GM12878 (cell line): ENCODE data around the gene VASP. TPM values are rescaled to one million over a fixed set of nuclear protein-coding genes. Genes with fewer than 3 reads are reported as not detected.

Experiments used
- ATAC-seq: fragments of 200-7000 bp; cut with Tn5 transposase; 3 replicates; pipeline ENCODE4 v1.9.1; 2020; ENCODE audit warnings: mild to moderate bottlenecking, moderate library complexity
- BruUV-seq: library from RNA; stranded (reverse); fragments of 400-500 nt; replicated peaks from 2 replicates; lab custom pipeline; 2021; lab: Mats Ljungman, UMichigan
- CTCF ChIA-PET: fragments of 300-600 bp; sonication (Branson Sonifier 250); formaldehyde crosslinking; extraction: SDS; loops from one replicate; lab custom pipeline; 2021; ENCODE audit warnings: inconsistent platforms; lab: Yijun Ruan, JAX
- POLR2A ChIA-PET: fragments of 350-600 bp; formaldehyde crosslinking; extraction: SDS; loops from one replicate; lab custom pipeline; 2021; ENCODE audit warnings: inconsistent platforms; lab: Charles Lee
- RAD21 ChIA-PET: fragments of 300-600 bp; sonication (Branson Sonifier 250); formaldehyde crosslinking; loops from one replicate; lab custom pipeline; 2023; ENCODE audit warnings: antibody characterized with exemption; ENCODE audit not compliant: unreplicated experiment; lab: Charles Lee
- SMC1A ChIA-PET: fragments of 300-600 bp; sonication (Branson Sonifier 250); formaldehyde crosslinking; loops from one replicate; lab custom pipeline; 2023; ENCODE audit not compliant: unreplicated experiment, uncharacterized antibody; lab: Charles Lee
- DNase-seq: peaks from one replicate; pipeline ENCODE4 v3.0.0-alpha.2; 2011; ENCODE audit warnings: low read depth, low spot score
- FAIRE-seq: peaks from 3 replicates; lab custom pipeline; 2011; peaks lifted over from hg19 to GRCh38; lab: Jason Lieb, UNC
- H2AFZ ChIP-seq: 2 replicates; pipeline ENCODE4 v1.6.0; 2011; ENCODE audit warnings: low read depth, low read length, control low read depth; ENCODE audit not compliant: control insufficient read depth
- H3K27ac ChIP-seq: 2 replicates; pipeline ENCODE4 v1.5.1; 2011; ENCODE audit warnings: control low read depth; ENCODE audit not compliant: control insufficient read depth, insufficient read depth
- H3K27me3 ChIP-seq, 2 experiments: replicated peaks in 1 of 2; 2 replicates each; pipeline versions ENCODE4 v1.6.0 to v1.6.1; 2011; ENCODE audit warnings: low read length in 1 of 2; ENCODE audit not compliant: control insufficient read depth in 2 of 2, insufficient read depth in 2 of 2
- H3K36me3 ChIP-seq, 2 experiments: 2 replicates each; pipeline ENCODE4 v1.5.1; 2011; ENCODE audit warnings: low read length in 1 of 2; ENCODE audit not compliant: control insufficient read depth in 2 of 2, insufficient read depth in 2 of 2
- H3K4me1 ChIP-seq: 2 replicates; pipeline ENCODE4 v1.6.1; 2011; ENCODE audit warnings: mild to moderate bottlenecking, low read length, moderate library complexity, mixed read lengths; ENCODE audit not compliant: control insufficient read depth, insufficient read depth
- H3K4me2 ChIP-seq: 2 replicates; pipeline ENCODE4 v1.6.0; 2011; ENCODE audit warnings: control low read depth; ENCODE audit not compliant: control insufficient read depth, insufficient read depth
- H3K4me3 ChIP-seq: fragments of 200-600 bp; sonication (generic); 2 replicates; pipeline ENCODE4 v1.5.1; 2016
- H3K79me2 ChIP-seq: 2 replicates; pipeline ENCODE4 v1.6.0; 2011; ENCODE audit warnings: low read length; ENCODE audit not compliant: control insufficient read depth, insufficient read depth
- H3K9ac ChIP-seq: 2 replicates; pipeline ENCODE4 v1.8.0; 2011; ENCODE audit warnings: low read length, control low read depth, mixed read lengths; ENCODE audit not compliant: control insufficient read depth, insufficient read depth
- H3K9me3 ChIP-seq: replicated peaks from 3 replicates; pipeline ENCODE4 v1.5.1; 2011; ENCODE audit warnings: mild to moderate bottlenecking, low read length; ENCODE audit not compliant: control insufficient read depth, insufficient read depth
- H4K20me1 ChIP-seq: 2 replicates; pipeline ENCODE4 v1.6.0; 2011; ENCODE audit not compliant: control insufficient read depth, insufficient read depth
- ATF2 ChIP-seq: IDR thresholded peaks from 2 replicates; pipeline ENCODE4 v1.6.1; 2012; ENCODE audit warnings: low read length, inconsistent platforms
- CBFB ChIP-seq: IDR thresholded peaks from 2 replicates; pipeline ENCODE4 v1.6.1; 2016; ENCODE audit warnings: antibody characterized with exemption, low read depth
- CREM ChIP-seq: IDR thresholded peaks from 2 replicates; pipeline ENCODE4 v1.6.1; 2014; ENCODE audit warnings: antibody characterized with exemption, low read depth
- KDM1A ChIP-seq: fragments of 200-600 bp; sonication (generic); IDR thresholded peaks from 2 replicates; pipeline ENCODE4 v1.6.1; 2016; ENCODE audit warnings: borderline replicate concordance
- MTA2 ChIP-seq: fragments of 450-650 bp; IDR thresholded peaks from 2 replicates; pipeline ENCODE4 v1.6.1; 2016; ENCODE audit warnings: low read depth, mild to moderate bottlenecking, moderate library complexity
- NKRF ChIP-seq: fragments of 450-650 bp; conservative IDR thresholded peaks from 2 replicates; pipeline ENCODE4 v1.6.1; 2017; ENCODE audit warnings: mild to moderate bottlenecking, moderate library complexity
- SIN3A ChIP-seq: IDR thresholded peaks from 2 replicates; pipeline ENCODE4 v1.6.1; 2012; ENCODE audit warnings: low read depth, low read length, improper control_type of control experiment
- SMARCA5 ChIP-seq: fragments of 450-650 bp; IDR thresholded peaks from 2 replicates; pipeline ENCODE4 v1.6.1; 2017; ENCODE audit warnings: mild to moderate bottlenecking
- SPI1 ChIP-seq: IDR thresholded peaks from 2 replicates; pipeline ENCODE4 v1.6.1; 2011; ENCODE audit warnings: low read depth, mild to moderate bottlenecking, low read length, moderate library complexity, borderline replicate concordance; ENCODE audit not compliant: insufficient read depth
- STAT1 ChIP-seq: fragments of 450-650 bp; conservative IDR thresholded peaks from 2 replicates; pipeline ENCODE4 v1.6.1; 2014; ENCODE audit warnings: antibody characterized with exemption, mild to moderate bottlenecking
- SUZ12 ChIP-seq: fragments of 200-600 bp; sonication (generic); IDR thresholded peaks from one replicate; pipeline ENCODE4 v1.6.1; 2018; ENCODE audit warnings: antibody characterized with exemption, mild to moderate bottlenecking; ENCODE audit not compliant: unreplicated experiment
- TAF1 ChIP-seq: IDR thresholded peaks from 2 replicates; pipeline ENCODE4 v1.6.1; 2011; ENCODE audit warnings: mild to moderate bottlenecking, low read depth, low read length, borderline replicate concordance
- TBL1XR1 ChIP-seq: IDR thresholded peaks from 2 replicates; pipeline ENCODE4 v1.6.1; 2012; ENCODE audit warnings: low read depth, low read length, improper control_type of control experiment
- TCF3 ChIP-seq: IDR thresholded peaks from 2 replicates; pipeline ENCODE4 v1.6.1; 2012; ENCODE audit warnings: low read depth, mild to moderate bottlenecking, low read length, borderline replicate concordance; ENCODE audit not compliant: insufficient read depth
- TCF7 ChIP-seq: IDR thresholded peaks from 2 replicates; pipeline ENCODE4 v1.6.1; 2014; ENCODE audit warnings: antibody characterized with exemption, borderline replicate concordance
- WRNIP1 ChIP-seq: IDR thresholded peaks from 2 replicates; pipeline ENCODE4 v1.6.1; 2011; ENCODE audit warnings: low read depth, low read length, improper control_type of control experiment, borderline replicate concordance
- ZSCAN29 ChIP-seq: fragments of 450-650 bp; IDR thresholded peaks from 2 replicates; pipeline ENCODE4 v1.6.1; 2017; ENCODE audit warnings: mild to moderate bottlenecking, moderate library complexity
- WGBS: methylation state at CpG from one replicate; pipeline ENCODE4 v1.1.6; 2016; ENCODE audit warnings: low lambda C conversion rate; ENCODE audit not compliant: insufficient replicate concordance, insufficient coverage; ENCODE audit errors: missing lambda C conversion rate; 5-methylcytosine and 5-hydroxymethylcytosine counted together
- in situ Hi-C: fragments of 300-500 bp; cut with MboI; formaldehyde crosslinking; loops from 9 replicates; pipeline ENCODE4 v1.14.3; 2018; ENCODE audit warnings: mixed read lengths
- intact Hi-C: fragments of 100-400 bp; cut with micrococcal nuclease; formaldehyde crosslinking; loops from one replicate; pipeline ENCODE4 v1.14.2; 2022; ENCODE audit not compliant: unreplicated experiment
- polyA plus RNA-seq, 11 experiments: library from polyadenylated mRNA; depleted of rRNA in 4 of 11; unstranded in 6 of 11; stranded (reverse) in 5 of 11; fragments of >200 nt; fragmentation: Nextera tagmentation in 4 of 11; fragmentation: Illumina TruSeq in 1 of 11; extraction: Ambion mirVana in 4 of 11; extraction: Trizol in 1 of 11; gene quantifications; 1 replicate in 1 of 11; 2 replicates in 10 of 11; pipeline versions ENCODE4 v1.2.1 to v1.2.3, GENCODE V29; 2011 to 2016; ENCODE audit warnings: inconsistent platforms in 2 of 11, missing spikeins in 2 of 11, low read depth in 1 of 11
- total RNA-seq, 4 experiments: library from RNA; depleted of rRNA in 3 of 4; stranded (reverse); fragments of >200 nt in 3 of 4; fragmentation: Illumina TruSeq in 1 of 4; extraction: Trizol in 1 of 4; gene quantifications; 2 replicates each; pipeline versions ENCODE4 v1.2.1 to v1.2.3, GENCODE V29; 2013 to 2021
- TF ChIP-seq, protein P1 (sequence below): IDR thresholded peaks from 2 replicates; pipeline ENCODE4 v1.6.1; 2011; ENCODE audit warnings: low read depth, low read length, improper control_type of control experiment, borderline replicate concordance

VASP gene
- total and polyA plus RNA-seq, 10 of the 15 experiments (the other 5 are each of a cell fraction or from before 2014, with no cell fraction given): 19.5 to 298 (median 84.8) TPM

- TF ChIP-seq CREM (peak; percentile 55; the same call in 1 of the 2 replicates), TCF3 (peak; percentile 30; the same call in 1 of the 2 replicates), ATF2 (no peak), STAT1 (0 out of 2 replicates have a peak, but pooled peaks have one; percentile 49), TCF7 (no peak), TBL1XR1 (peak; percentile 75; the same call in 1 of the 2 replicates)
Observed at GRCh38 chr19:45508861-45509691, 1.8 kb downstream of the VASP start (continued).

DNA sequence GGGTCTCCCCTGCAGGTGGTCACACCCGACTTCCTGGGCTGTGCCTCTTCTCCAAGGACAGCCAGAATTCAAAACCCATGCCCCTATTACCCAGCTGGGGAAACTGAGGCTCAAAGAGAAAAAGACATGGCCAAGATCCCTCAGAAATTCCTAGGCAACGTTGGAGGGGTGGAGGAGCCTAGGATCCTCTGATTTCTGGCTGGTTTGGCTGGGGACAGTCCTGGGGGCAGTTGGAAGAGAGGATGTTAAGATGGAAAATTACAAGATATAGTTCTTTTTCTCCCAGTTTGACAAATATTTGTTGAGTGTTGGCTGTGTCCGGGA, 2.4 kb downstream of the VASP start:
- Histone ChIP-seq H3K27ac (peak overlapping the region; percentile 98), H3K9ac (peak overlapping the region; percentile 98), H3K4me3 (peak overlapping the region; percentile 99), H3K27me3 (no peaks in the 10 kb centered on the region), H3K4me1 (peaks cover 37% of the 10 kb centered on the region), H2AFZ (no peak overlapping the region; the same call in 1 of the 2 replicates), H3K79me2 (peaks cover 80% of the 10 kb centered on the region), H3K9me3 (no peaks in the 10 kb centered on the region; the same call in 2 of the 3 replicates), H3K4me2 (peak overlapping the region; percentile 99), H3K36me3 (no peaks in the 10 kb centered on the region; a peak in 2 of 4 replicates), H4K20me1 (no peaks in the 10 kb centered on the region)
- no peak for FAIRE-seq
- ChIA-PET POLR2A (interaction anchor here (0.7 to 2.0 kb wide), 6 partner anchors 11 to 182 kb away, joined by 3 to 14 read pairs (median 4); partner anchors contain the start of genes EML2, PPM1N, QPCTL and RTN2), SMC1A (interaction anchor here (0.9 to 1.2 kb wide), 2 partner anchors 49 to 132 kb away, joined by 4 to 6 read pairs; no protein-coding TSS in a partner anchor), CTCF (interaction anchor here (1.4 to 2.1 kb wide), 3 partner anchors 31 to 133 kb away, joined by 4 to 9 read pairs (median 7); no protein-coding TSS in a partner anchor), RAD21 (interaction anchor here (1.2 to 1.3 kb wide), 2 partner anchors 8 to 132 kb away, joined by 3 to 5 read pairs; no protein-coding TSS in a partner anchor)
- intact Hi-C loops: loop anchor here (5.0 kb wide), 1 partner anchor 133 kb away; no protein-coding TSS in a partner anchor
- ATAC-seq: no peak
- 3% methylated on average over 3 of the region's 3 CpGs for WGBS
- TSS peak; percentile 51 for BruUV-seq
- in situ Hi-C loops: no loop called here
- no peak for DNase-seq
- TF ChIP-seq SMARCA5 (peak; percentile 28; the same call in 1 of the 2 replicates), WRNIP1 (0 out of 2 replicates have a peak, but pooled peaks have one; percentile 51), MTA2 (no peak), ZSCAN29 (no peak), NKRF (no peak; the same call in none of the 2 replicates), TCF3 (no peak), KDM1A (no peak), TAF1 (no peak), SPI1 (no peak), SUZ12 (no peak), SIN3A (no peak), CBFB (no peak)
- TF ChIP-seq, protein P1, sequence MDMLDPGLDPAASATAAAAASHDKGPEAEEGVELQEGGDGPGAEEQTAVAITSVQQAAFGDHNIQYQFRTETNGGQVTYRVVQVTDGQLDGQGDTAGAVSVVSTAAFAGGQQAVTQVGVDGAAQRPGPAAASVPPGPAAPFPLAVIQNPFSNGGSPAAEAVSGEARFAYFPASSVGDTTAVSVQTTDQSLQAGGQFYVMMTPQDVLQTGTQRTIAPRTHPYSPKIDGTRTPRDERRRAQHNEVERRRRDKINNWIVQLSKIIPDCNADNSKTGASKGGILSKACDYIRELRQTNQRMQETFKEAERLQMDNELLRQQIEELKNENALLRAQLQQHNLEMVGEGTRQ: no peak
